Measurements from ENCODE around the gene PIGBOS1. TPM values are rescaled to one million over a fixed set of nuclear protein-coding genes. Genes with fewer than 3 reads are reported as not detected.

The PIGBOS1 gene
- total RNA-seq, 1 experiment from 2014 or later: 15.4 TPM

DNA sequence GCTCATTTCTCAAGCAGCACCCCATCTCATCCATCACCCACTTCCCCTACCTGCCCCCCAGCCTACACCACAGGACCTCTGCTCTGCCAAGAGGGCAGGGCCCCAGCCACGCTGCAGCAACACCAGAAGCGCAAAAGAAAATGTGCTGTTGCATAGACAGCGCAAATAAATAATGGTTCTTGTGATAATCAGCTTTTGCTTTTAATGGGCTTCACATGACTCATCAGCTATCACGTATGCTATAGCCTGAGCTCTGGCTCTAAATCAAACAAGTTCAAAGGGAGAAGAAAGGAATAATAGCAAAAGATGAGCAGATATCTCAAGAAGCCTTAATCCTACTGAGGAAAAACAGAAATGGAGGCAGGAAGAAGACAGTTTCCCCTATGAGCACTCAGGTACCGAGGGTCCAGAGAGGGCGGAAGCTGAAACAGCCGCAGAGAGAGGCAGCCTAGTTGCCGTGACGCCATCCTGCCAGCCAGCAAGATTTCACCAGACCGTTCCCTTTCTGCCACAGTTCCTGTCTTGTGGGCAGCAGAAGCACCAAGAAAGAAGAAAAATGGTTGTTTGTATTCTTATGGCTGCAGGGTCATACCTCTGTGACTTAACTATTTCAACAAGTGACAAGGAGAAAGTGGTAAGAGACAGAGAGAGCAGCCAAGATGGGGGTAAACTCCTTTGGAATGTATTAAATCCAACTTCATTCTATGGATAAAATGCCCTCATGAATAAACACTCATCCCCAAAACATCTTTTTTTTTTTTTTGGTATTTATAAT is 51.3 kb downstream of the PIGBOS1 start:
- peak; percentile 63 for DNase-seq (ENCODE audit: low read depth)

Other genes with a start within 250 kb of the PIGBOS1 start
- gene RSL24D1, start 122.2 kb downstream of the PIGBOS1 start, total RNA-seq (2014; rRNA removed; shearing (Covaris generic)): 148 and 163 TPM in 2 replicates
- 9.5 and 12.8 TPM in 2 replicates for gene RAB27A, start 29.3 kb downstream of the PIGBOS1 start, total RNA-seq (2014; rRNA removed; shearing (Covaris generic))
- gene PIGB, start 99 bp upstream of the PIGBOS1 start, total RNA-seq (2014; rRNA removed; shearing (Covaris generic)): 8.9 and 11.5 TPM in 2 replicates
- gene CCPG1, start 89.2 kb upstream of the PIGBOS1 start, total RNA-seq (2014; rRNA removed; shearing (Covaris generic)): 12.8 and 14.6 TPM in 2 replicates
- 0.27 and 1.00 TPM in 2 replicates for gene PIERCE2, start 89.4 kb upstream of the PIGBOS1 start, total RNA-seq (2014; rRNA removed; shearing (Covaris generic))
- gene DNAAF4, start 189.1 kb upstream of the PIGBOS1 start, total RNA-seq (2014; rRNA removed; shearing (Covaris generic)): 2.9 and 5.7 TPM in 2 replicates